ENCODE data around the gene RFX2. TPM values are rescaled to one million over a fixed set of nuclear protein-coding genes. Genes with fewer than 3 reads are reported as not detected.
A peak's percentile ranks its signal among the peaks of the same experiment; 100 is the strongest.

RFX2 gene
- total and polyA plus RNA-seq, 9 of the 15 experiments (the other 6 are each of a cell fraction or from before 2014, with no cell fraction given): 3.6 to 18.7 (median 8.7) TPM

- H3K4me1 ChIP-seq (replicated peaks in 1 of 2; ENCODE audit: control insufficient read depth in 2 of 2, insufficient read depth in 2 of 2, low read length in 2 of 2): peaks cover 39 to 46% of the 10 kb centered on the region in 2 experiments
- ATAC-seq (no peak), DNase-seq (ENCODE audit: extremely low read depth in 1 of 4, low spot score in 3 of 4) (no peak), FAIRE-seq (no peak)
- peak overlapping the region; percentile 70 for H3K27ac ChIP-seq (ENCODE audit: extremely low read depth, low read depth, low read length)
- H3K9ac ChIP-seq (ENCODE audit: insufficient read depth in 1 of 2, low read depth in 2 of 2, low read length in 2 of 2): peak overlapping the region; percentile 46 to 65; a peak in 2 of 4 replicates
- H3K36me3 ChIP-seq (ENCODE audit: control insufficient read depth, insufficient read depth, low read length): peaks cover 53% of the 10 kb centered on the region
- H3K9me1 ChIP-seq (ENCODE audit: control insufficient read depth, insufficient read depth, low read length): no peaks in the 10 kb centered on the region
- H4K20me1 ChIP-seq (replicated peaks; ENCODE audit: control insufficient read depth, insufficient read depth, low read length): peaks cover 16% of the 10 kb centered on the region; the same call in 1 of the 2 replicates
- in situ Hi-C loops (cut with MboI): no loop called here
- no peak overlapping the region for H3K4me3 ChIP-seq
- POLR2A ChIA-PET: interaction anchor here (0.5 to 1.0 kb wide), 4 partner anchors 9 to 30 kb away, joined by 3 to 5 read pairs (median 4); no protein-coding TSS in a partner anchor
- peaks cover 95% of the 10 kb centered on the region for H3K79me2 ChIP-seq (ENCODE audit: control insufficient read depth, insufficient read depth, low read length)
- no peak overlapping the region for H3K4me2 ChIP-seq (ENCODE audit: insufficient read depth, low read length)
- CTCF ChIA-PET (ENCODE audit: low intra/inter-chr PET ratio): no interaction called here
- intact Hi-C loops (cut with micrococcal nuclease): no loop called here
- no peaks in the 10 kb centered on the region for H3K9me3 ChIP-seq (replicated peaks; ENCODE audit: control insufficient read depth, insufficient read depth, low read depth, low read length)
- no peak overlapping the region for H2AFZ ChIP-seq (ENCODE audit: low read depth, low read length)
- no peaks in the 10 kb centered on the region for H3K27me3 ChIP-seq (ENCODE audit: control insufficient read depth in 2 of 2, insufficient read depth in 2 of 2, low read length in 2 of 2)
- WGBS (ENCODE audit: insufficient coverage, low coverage, missing lambda C conversion rate): 91% methylated on average over 17 of the region's 18 CpGs
- BruUV-seq (replicated peaks): no TSS peak
- TF ChIP-seq PPARD (CRISPR knock-in tag; IDR thresholded peaks at IDR 0.05) (no peak), NFRKB (IDR thresholded peaks at IDR 0.05; ENCODE audit: low read depth) (peak; percentile 8; the same call in 1 of the 2 replicates), KHSRP (IDR thresholded peaks at IDR 0.05) (no peak), NFIC (IDR thresholded peaks at IDR 0.05) (peak; percentile 66), RBM34 (IDR thresholded peaks at IDR 0.05; ENCODE audit: borderline replicate concordance, insufficient read depth, low read length) (no peak), ZSCAN32 (CRISPR knock-in tag; IDR thresholded peaks at IDR 0.05) (no peak), CHD7 (IDR thresholded peaks at IDR 0.05; ENCODE audit: low read depth, low read length) (no peak), EGR1 (conservative IDR thresholded peaks at IDR 0.05) (no peak), USF2 (CRISPR knock-in tag; IDR thresholded peaks at IDR 0.05) (no peak), SMC3 (conservative IDR thresholded peaks at IDR 0.05; ENCODE audit: insufficient read depth, low read depth, low read length) (no peak)
Observed at GRCh38 chr19:5952193-5953029, 157.9 kb downstream of the RFX2 start.
